HEK293T (cell line): ENCODE results near the gene APOBEC3A.

Experiments
- CTCF ChIA-PET: fragments of 350-600 bp; formaldehyde crosslinking; extraction: SDS; loops from one replicate; lab custom pipeline; 2021; ENCODE audit warnings: antibody characterized with exemption, inconsistent platforms; lab: Yijun Ruan, JAX
- POLR2A ChIA-PET: fragments of 350-600 bp; formaldehyde crosslinking; extraction: SDS; loops from one replicate; lab custom pipeline; 2020; ENCODE audit warnings: antibody characterized with exemption, inconsistent platforms; lab: Yijun Ruan, JAX
- DNase-seq: peaks from one replicate; pipeline ENCODE4 v3.0.0; 2012; ENCODE audit warnings: mixed read lengths; ENCODE audit errors: extremely low spot score
- ARNT ChIP-seq: fragments of 450-650 bp; IDR thresholded peaks from 2 replicates; pipeline ENCODE4 v1.6.1; 2017; ENCODE audit warnings: mild to moderate bottlenecking
- BHLHE40 ChIP-seq: fragments of 450-650 bp; IDR thresholded peaks from 2 replicates; pipeline ENCODE4 v1.6.1; 2016; ENCODE audit warnings: mild to moderate bottlenecking, moderate library complexity, borderline replicate concordance
- CTBP1 ChIP-seq: fragments of 450-650 bp; IDR thresholded peaks from 2 replicates; pipeline ENCODE4 v1.6.1; 2016; ENCODE audit warnings: borderline replicate concordance
- ELF4 ChIP-seq: fragments of 450-650 bp; IDR thresholded peaks from 2 replicates; pipeline ENCODE4 v1.6.1; 2017; ENCODE audit warnings: antibody characterized with exemption
- FOXA1 ChIP-seq: fragments of 450-650 bp; IDR thresholded peaks from 2 replicates; pipeline ENCODE4 v1.6.1; 2016; ENCODE audit warnings: mild to moderate bottlenecking
- FOXK2 ChIP-seq: fragments of 450-650 bp; IDR thresholded peaks from 2 replicates; pipeline ENCODE4 v1.6.1; 2016; ENCODE audit warnings: mild to moderate bottlenecking
- FOXM1 ChIP-seq: fragments of 450-650 bp; IDR thresholded peaks from 2 replicates; pipeline ENCODE4 v1.6.1; 2017; ENCODE audit warnings: mild to moderate bottlenecking, borderline replicate concordance
- HDGF ChIP-seq: fragments of 450-650 bp; IDR thresholded peaks from 2 replicates; pipeline ENCODE4 v1.6.1; 2017; ENCODE audit warnings: antibody characterized with exemption, borderline replicate concordance
- L3MBTL2 ChIP-seq: fragments of 450-650 bp; conservative IDR thresholded peaks from 2 replicates; pipeline ENCODE4 v1.6.1; 2016; ENCODE audit warnings: mild to moderate bottlenecking
- LEF1 ChIP-seq: fragments of 450-650 bp; IDR thresholded peaks from 2 replicates; pipeline ENCODE4 v1.6.1; 2017; ENCODE audit warnings: mild to moderate bottlenecking, borderline replicate concordance
- NFRKB ChIP-seq: fragments of 450-650 bp; IDR thresholded peaks from 2 replicates; pipeline ENCODE4 v1.6.1; 2016; ENCODE audit warnings: mild to moderate bottlenecking, moderate library complexity
- PKNOX1 ChIP-seq: fragments of 450-650 bp; IDR thresholded peaks from 2 replicates; pipeline ENCODE4 v1.6.1; 2016
- SP1 ChIP-seq: fragments of 450-650 bp; IDR thresholded peaks from 2 replicates; pipeline ENCODE4 v1.6.1; 2017
- SUZ12 ChIP-seq: fragments of 450-650 bp; IDR thresholded peaks from 2 replicates; pipeline ENCODE4 v1.6.1; 2016; ENCODE audit warnings: mild to moderate bottlenecking
- TARDBP ChIP-seq: fragments of 450-650 bp; IDR thresholded peaks from 2 replicates; pipeline ENCODE4 v1.6.1; 2016
- ZNF384 ChIP-seq: fragments of 450-650 bp; IDR thresholded peaks from 2 replicates; pipeline ENCODE4 v1.6.1; 2016

The APOBEC3A gene

GRCh38 chr22:38957046-38957770 lies at the start of gene APOBEC3A:
Gene APOBEC3A, plus strand, starts transcription at chr22:38957609. Its CDS starts 83 bp downstream, at chr22:38957692.
- no peak for DNase-seq
- TF ChIP-seq SUZ12 (no peak), LEF1 (no peak), FOXA1 (no peak), L3MBTL2 (no peak), NFRKB (no peak), FOXK2 (no peak), FOXM1 (no peak), SP1 (no peak), PKNOX1 (no peak), ARNT (no peak), ZNF384 (no peak)
- ChIA-PET POLR2A (no interaction called here), CTCF (no interaction called here)

- TF ChIP-seq FOXM1 (no peak), BHLHE40 (no peak), NFRKB (no peak), TARDBP (no peak)
- ChIA-PET CTCF (no interaction called here), POLR2A (no interaction called here)
- DNase-seq: no peak
Observed at GRCh38 chr22:38907767-38908166, 49.6 kb upstream of the APOBEC3A start.

- ChIA-PET POLR2A (no interaction called here), CTCF (no interaction called here)
- TF ChIP-seq BHLHE40 (no peak), SP1 (no peak), SUZ12 (no peak), FOXM1 (no peak)
- no peak for DNase-seq
Observed at GRCh38 chr22:38911434-38911833, 46.0 kb upstream of the APOBEC3A start.

- CTCF ChIA-PET: no interaction called here
- no peak for DNase-seq
- TF ChIP-seq SP1 (no peak), ARNT (no peak), LEF1 (no peak), FOXA1 (no peak), FOXM1 (no peak), BHLHE40 (no peak), ELF4 (no peak), TARDBP (no peak), NFRKB (no peak), CTBP1 (no peak), PKNOX1 (no peak), L3MBTL2 (no peak), ZNF384 (no peak), HDGF (no peak), SUZ12 (no peak)
- POLR2A ChIA-PET: no interaction called here
Observed at GRCh38 chr22:38919631-38920190, 37.7 kb upstream of the APOBEC3A start.

GRCh38 chr22:38921120-38921519 lies 36.3 kb upstream of the APOBEC3A start:
- CTCF ChIA-PET: interaction anchor here (0.6 to 0.7 kb wide), 3 partner anchors 83 to 576 kb away, joined by 3 to 8 read pairs (median 3); no protein-coding TSS in a partner anchor
- TF ChIP-seq NFRKB (no peak), SUZ12 (no peak), FOXK2 (no peak), L3MBTL2 (no peak), ELF4 (no peak), ZNF384 (no peak), BHLHE40 (no peak), PKNOX1 (no peak), CTBP1 (no peak), FOXM1 (no peak), FOXA1 (no peak), SP1 (no peak), HDGF (no peak), ARNT (no peak), TARDBP (no peak), LEF1 (no peak)
- no peak for DNase-seq
- POLR2A ChIA-PET: interaction anchor here (0.6 kb wide), 2 partner anchors 16 to 158 kb away, joined by 3 read pairs; no protein-coding TSS in a partner anchor

GRCh38 chr22:38921806-38922205 lies 35.6 kb upstream of the APOBEC3A start:
- TF ChIP-seq HDGF: no peak
- TF ChIP-seq ARNT: no peak
- DNase-seq: no peak
- CTCF ChIA-PET: interaction anchor here (0.7 kb wide), 1 partner anchor 152 kb away, joined by 3 read pairs; no protein-coding TSS in a partner anchor
- POLR2A ChIA-PET: no interaction called here
